H9 (cell line): ENCODE data around the gene TEX48. TPM values are rescaled to one million over a fixed set of nuclear protein-coding genes. Genes with fewer than 3 reads are reported as not detected.

Source experiments
- DNase-seq: peaks from one replicate; pipeline ENCODE4 v3.0.0-alpha.2; 2017
- H2AFZ ChIP-seq: one replicate; pipeline ENCODE4 v1.6.1; 2013; ENCODE audit warnings: mild to moderate bottlenecking, low read length, control low read depth, moderate library complexity
- H2AK5ac ChIP-seq: 2 replicates; pipeline ENCODE4 v1.6.1; 2013; ENCODE audit warnings: low read length, control low read depth, mixed read lengths; ENCODE audit not compliant: insufficient read length
- H2BK120ac ChIP-seq: one replicate; pipeline ENCODE4 v1.6.1; 2013; ENCODE audit warnings: low read depth, mild to moderate bottlenecking, low read length, control low read depth, inconsistent platforms; ENCODE audit not compliant: poor library complexity, severe bottlenecking
- H2BK12ac ChIP-seq: 2 replicates; pipeline ENCODE4 v1.6.1; 2013; ENCODE audit warnings: low read length, control low read depth, mixed read lengths, low read depth; ENCODE audit not compliant: insufficient read length
- H2BK15ac ChIP-seq: 2 replicates; pipeline ENCODE4 v1.6.1; 2013; ENCODE audit warnings: low read depth, low read length, control low read depth
- H2BK20ac ChIP-seq: one replicate; pipeline ENCODE4 v1.6.1; 2013; ENCODE audit warnings: low read depth, mild to moderate bottlenecking, low read length, control low read depth, inconsistent platforms; ENCODE audit not compliant: poor library complexity, severe bottlenecking
- H2BK5ac ChIP-seq: 2 replicates; pipeline ENCODE4 v1.6.1; 2013; ENCODE audit warnings: low read length, control low read depth, mixed read lengths; ENCODE audit not compliant: insufficient read length
- H3K14ac ChIP-seq: 2 replicates; pipeline ENCODE4 v1.6.1; 2013; ENCODE audit warnings: low read length, control low read depth; ENCODE audit not compliant: insufficient read depth
- H3K18ac ChIP-seq: 2 replicates; pipeline ENCODE4 v1.6.1; 2013; ENCODE audit warnings: low read depth, mild to moderate bottlenecking, mixed read lengths, low read length, control low read depth; ENCODE audit not compliant: insufficient read length
- H3K23ac ChIP-seq: 2 replicates; pipeline ENCODE4 v1.6.1; 2013; ENCODE audit warnings: low read length, control low read depth, mixed read lengths, low read depth; ENCODE audit not compliant: insufficient read length
- H3K23me2 ChIP-seq: 2 replicates; pipeline ENCODE4 v1.6.1; 2013; ENCODE audit warnings: low read depth, mild to moderate bottlenecking, mixed read lengths, low read length, control low read depth; ENCODE audit not compliant: insufficient read length, poor library complexity, severe bottlenecking
- H3K27ac ChIP-seq: 2 replicates; pipeline ENCODE4 v1.5.1; 2013; ENCODE audit warnings: low read length, control low read depth, mixed read lengths, low read depth; ENCODE audit not compliant: insufficient read length
- H3K27me3 ChIP-seq: 2 replicates; pipeline ENCODE4 v1.6.1; 2013; ENCODE audit warnings: low read length, control low read depth, inconsistent platforms; ENCODE audit not compliant: insufficient read depth
- H3K4ac ChIP-seq: 2 replicates; pipeline ENCODE4 v1.6.1; 2013; ENCODE audit warnings: low read depth, mild to moderate bottlenecking, control low read depth, inconsistent platforms, low read length, moderate library complexity
- H3K4me1 ChIP-seq: 2 replicates; pipeline ENCODE4 v1.6.1; 2013; ENCODE audit warnings: low read length, control low read depth, inconsistent platforms; ENCODE audit not compliant: insufficient read depth
- H3K4me2 ChIP-seq: 2 replicates; pipeline ENCODE4 v1.6.1; 2013; ENCODE audit warnings: low read length, control low read depth, mixed read lengths; ENCODE audit not compliant: insufficient read length, insufficient read depth
- H3K56ac ChIP-seq: 2 replicates; pipeline ENCODE4 v1.6.1; 2013; ENCODE audit warnings: low read depth, mild to moderate bottlenecking, mixed read lengths, low read length, control low read depth; ENCODE audit not compliant: insufficient read length
- H3K79me1 ChIP-seq: 2 replicates; pipeline ENCODE4 v1.6.1; 2013; ENCODE audit warnings: low read depth, mild to moderate bottlenecking, moderate library complexity, low read length, control low read depth, inconsistent platforms; ENCODE audit not compliant: insufficient read depth, poor library complexity, severe bottlenecking
- H3K79me2 ChIP-seq: 2 replicates; pipeline ENCODE4 v1.6.1; 2013; ENCODE audit warnings: low read length, control low read depth, inconsistent platforms; ENCODE audit not compliant: insufficient read depth
- H3K9ac ChIP-seq: 2 replicates; pipeline ENCODE4 v1.6.1; 2013; ENCODE audit warnings: low read length, control low read depth, mixed read lengths; ENCODE audit not compliant: insufficient read length; ENCODE audit errors: extremely low read depth
- H3K9me3 ChIP-seq: one replicate; pipeline ENCODE4 v1.6.1; 2013; ENCODE audit warnings: low read depth, low read length, inconsistent platforms; ENCODE audit not compliant: control insufficient read depth
- H3T11ph ChIP-seq: one replicate; pipeline ENCODE4 v1.6.1; 2013; ENCODE audit warnings: mild to moderate bottlenecking, low read length, control low read depth, inconsistent platforms
- H4K20me1 ChIP-seq: one replicate; pipeline ENCODE4 v1.6.1; 2013; ENCODE audit not compliant: control insufficient read depth, insufficient read length, insufficient read depth
- H4K5ac ChIP-seq: 2 replicates; pipeline ENCODE4 v1.6.1; 2013; ENCODE audit warnings: low read depth, mild to moderate bottlenecking, mixed read lengths, low read length, control low read depth; ENCODE audit not compliant: insufficient read length
- H4K8ac ChIP-seq: replicated peaks from 2 replicates; pipeline ENCODE4 v1.6.1; 2013; ENCODE audit warnings: low read length, control low read depth, mixed read lengths, low read depth; ENCODE audit not compliant: insufficient read length
- H4K91ac ChIP-seq: 2 replicates; pipeline ENCODE4 v1.6.1; 2013; ENCODE audit warnings: low read depth, mild to moderate bottlenecking, moderate library complexity, mixed read lengths, low read length, control low read depth; ENCODE audit not compliant: insufficient read length
- H3K27ac Mint-ChIP-seq, 3 experiments: 2 replicates in 2 of 3; 3 replicates in 1 of 3; pipeline ENCODE4 v1.8.0; 2020 to 2021; ENCODE audit warnings: mixed read lengths in 3 of 3, mild to moderate bottlenecking in 1 of 3, moderate library complexity in 1 of 3
- H3K27me3 Mint-ChIP-seq: 2 replicates; pipeline ENCODE4 v1.8.0; 2021; ENCODE audit warnings: low read depth, mild to moderate bottlenecking, moderate library complexity, mixed read lengths
- H3K36me3 Mint-ChIP-seq, 3 experiments: 2 replicates in 2 of 3; 3 replicates in 1 of 3; pipeline ENCODE4 v1.8.0; 2020 to 2021; ENCODE audit warnings: low read depth in 3 of 3, mixed read lengths in 3 of 3; ENCODE audit not compliant: insufficient read depth in 1 of 3
- H3K4me1 Mint-ChIP-seq, 2 experiments: 2 replicates each; pipeline ENCODE4 v1.8.0; 2020; ENCODE audit warnings: mixed read lengths in 2 of 2
- H3K4me3 Mint-ChIP-seq, 2 experiments: 2 replicates in 1 of 2; 3 replicates in 1 of 2; pipeline ENCODE4 v1.8.0; 2020 to 2021; ENCODE audit warnings: mild to moderate bottlenecking in 2 of 2, mixed read lengths in 2 of 2, moderate library complexity in 1 of 2
- H3K9me3 Mint-ChIP-seq, 2 experiments: 2 replicates in 1 of 2; 3 replicates in 1 of 2; pipeline ENCODE4 v1.8.0; 2020; ENCODE audit warnings: mild to moderate bottlenecking in 2 of 2, mixed read lengths in 2 of 2, moderate library complexity in 1 of 2
- WGBS: extraction: QIAGEN DNeasy Blood & Tissue Kit; methylation state at CpG from one replicate; pipeline ENCODE4 v1.1.7; 2013; ENCODE audit warnings: missing lambda C conversion rate, low lambda C conversion rate, mixed read lengths; ENCODE audit not compliant: insufficient read length; ENCODE audit errors: extremely low coverage; 5-methylcytosine and 5-hydroxymethylcytosine counted together
- total RNA-seq: library from RNA; stranded (reverse); gene quantifications from 2 replicates; pipeline ENCODE4 v1.2.1, GENCODE V29; 2021
- TF ChIP-seq, protein P1 (sequence below): fragments of 200-600 bp; sonication (generic); conservative IDR thresholded peaks from 3 replicates; pipeline ENCODE4 v1.8.0; 2021; ENCODE audit warnings: antibody characterized with exemption, mild to moderate bottlenecking

Gene TEX48
- total RNA-seq, 1 experiment from 2014 or later = not detected

DNA sequence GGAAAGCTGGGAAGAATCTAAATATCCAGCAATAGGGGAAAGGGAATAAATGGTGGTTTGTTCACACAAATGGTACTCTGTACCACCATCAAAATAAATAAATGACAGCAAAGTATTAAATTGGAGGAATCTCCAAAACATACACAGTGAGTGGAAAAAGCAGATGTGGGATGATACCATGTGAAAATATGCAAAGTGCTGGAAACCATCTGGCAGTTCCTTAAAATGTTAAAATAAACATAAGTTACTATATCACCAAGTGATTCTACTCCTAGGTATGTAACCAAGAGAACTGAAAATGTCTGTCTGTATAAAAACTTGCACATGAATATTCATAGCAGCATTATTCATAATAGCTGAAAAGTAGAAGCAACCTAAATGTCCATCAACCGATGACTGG, 41.9 kb upstream of the TEX48 start:
- Histone ChIP-seq H2BK12ac (no peak overlapping the region), H2AK5ac (no peak overlapping the region), H2BK120ac (no peak overlapping the region), H3K9me3 (no peaks in the 10 kb centered on the region), H3K23ac (no peak overlapping the region), H4K20me1 (no peaks in the 10 kb centered on the region), H3T11ph (no peak overlapping the region), H3K9ac (no peak overlapping the region), H2BK20ac (no peak overlapping the region), H3K79me2 (no peaks in the 10 kb centered on the region), H3K27me3 (no peaks in the 10 kb centered on the region), H4K91ac (no peak overlapping the region), H3K27ac (no peak overlapping the region), H3K18ac (no peak overlapping the region), H3K4me2 (no peak overlapping the region), H3K4me1 (no peaks in the 10 kb centered on the region), H3K14ac (no peak overlapping the region), H3K79me1 (no peaks in the 10 kb centered on the region), H4K5ac (no peak overlapping the region), H3K4ac (no peak overlapping the region), H2BK15ac (no peak overlapping the region), H2BK5ac (no peak overlapping the region), H2AFZ (no peak overlapping the region), H3K23me2 (no peaks in the 10 kb centered on the region), H4K8ac (no peak overlapping the region), H3K56ac (no peak overlapping the region)
- peaks cover 9 to 12% of the 10 kb centered on the region in 2 experiments for H3K4me1 Mint-ChIP-seq
- peaks cover 0 to 3% of the 10 kb centered on the region in 2 experiments; a peak in 2 of 5 replicates for H3K9me3 Mint-ChIP-seq
- TF ChIP-seq, protein P1, sequence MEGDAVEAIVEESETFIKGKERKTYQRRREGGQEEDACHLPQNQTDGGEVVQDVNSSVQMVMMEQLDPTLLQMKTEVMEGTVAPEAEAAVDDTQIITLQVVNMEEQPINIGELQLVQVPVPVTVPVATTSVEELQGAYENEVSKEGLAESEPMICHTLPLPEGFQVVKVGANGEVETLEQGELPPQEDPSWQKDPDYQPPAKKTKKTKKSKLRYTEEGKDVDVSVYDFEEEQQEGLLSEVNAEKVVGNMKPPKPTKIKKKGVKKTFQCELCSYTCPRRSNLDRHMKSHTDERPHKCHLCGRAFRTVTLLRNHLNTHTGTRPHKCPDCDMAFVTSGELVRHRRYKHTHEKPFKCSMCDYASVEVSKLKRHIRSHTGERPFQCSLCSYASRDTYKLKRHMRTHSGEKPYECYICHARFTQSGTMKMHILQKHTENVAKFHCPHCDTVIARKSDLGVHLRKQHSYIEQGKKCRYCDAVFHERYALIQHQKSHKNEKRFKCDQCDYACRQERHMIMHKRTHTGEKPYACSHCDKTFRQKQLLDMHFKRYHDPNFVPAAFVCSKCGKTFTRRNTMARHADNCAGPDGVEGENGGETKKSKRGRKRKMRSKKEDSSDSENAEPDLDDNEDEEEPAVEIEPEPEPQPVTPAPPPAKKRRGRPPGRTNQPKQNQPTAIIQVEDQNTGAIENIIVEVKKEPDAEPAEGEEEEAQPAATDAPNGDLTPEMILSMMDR = no peak
- no peak for DNase-seq
- no peaks in the 10 kb centered on the region for H3K36me3 Mint-ChIP-seq
- no CpG with 5 or more reads among the region's 1 CpG for WGBS
- peaks cover 72% of the 10 kb centered on the region for H3K27me3 Mint-ChIP-seq
- H3K27ac Mint-ChIP-seq = no peak overlapping the region
- no peak overlapping the region for H3K4me3 Mint-ChIP-seq
